ENCODE measurements around the gene CNTNAP2.
"Not testable (repeated sequence)": the region's sequence is repeated elsewhere in the genome, so short reads cannot be mapped to it uniquely, and the experiment has no call there.

CNTNAP2 gene

GRCh38 chr7:148318838-148319237 is 2202.2 kb downstream of the CNTNAP2 start:
- no peak for TF ChIP-seq CTCF (IDR thresholded peaks at IDR 0.05; ENCODE audit: extremely low read depth, missing control alignments)
- no peak for DNase-seq (ENCODE audit: low spot score)

GRCh38 chr7:148319316-148319808 is 2202.8 kb downstream of the CNTNAP2 start:
- no peak for DNase-seq (ENCODE audit: low spot score)
- no peak for TF ChIP-seq CTCF (IDR thresholded peaks at IDR 0.05; ENCODE audit: extremely low read depth, missing control alignments)

GRCh38 chr7:148325208-148325607 is 2208.6 kb downstream of the CNTNAP2 start:
- DNase-seq (ENCODE audit: low spot score) = no peak

GRCh38 chr7:148327379-148327778 is 2210.8 kb downstream of the CNTNAP2 start:
- TF ChIP-seq CTCF (IDR thresholded peaks at IDR 0.05; ENCODE audit: extremely low read depth, missing control alignments) = no peak
- DNase-seq (ENCODE audit: low spot score) = no peak

More at GRCh38 chr7:148325208-148325607, 2208.6 kb downstream of the CNTNAP2 start:
- TF ChIP-seq CTCF (IDR thresholded peaks at IDR 0.05; ENCODE audit: extremely low read depth, missing control alignments) = no peak

GRCh38 chr7:148328906-148329305 is 2212.3 kb downstream of the CNTNAP2 start:
- no peak for DNase-seq (ENCODE audit: low spot score)
- TF ChIP-seq CTCF (IDR thresholded peaks at IDR 0.05; ENCODE audit: extremely low read depth, missing control alignments) = no peak

GRCh38 chr7:148330124-148330818 is 2213.7 kb downstream of the CNTNAP2 start:
- no peak for TF ChIP-seq CTCF (IDR thresholded peaks at IDR 0.05; ENCODE audit: extremely low read depth, missing control alignments)

GRCh38 chr7:148330822-148331221 is 2214.2 kb downstream of the CNTNAP2 start:
- no peak for TF ChIP-seq CTCF (IDR thresholded peaks at IDR 0.05; ENCODE audit: extremely low read depth, missing control alignments)
- DNase-seq (ENCODE audit: low spot score) = no peak

More at GRCh38 chr7:148330124-148330818, 2213.7 kb downstream of the CNTNAP2 start:
- DNase-seq (ENCODE audit: low spot score) = no peak

- DNase-seq (ENCODE audit: low spot score) = not testable (repeated sequence)
Observed at GRCh38 chr7:148331456-148331855, 2214.9 kb downstream of the CNTNAP2 start.
